Neuronal stem cell (in vitro differentiated cells): ENCODE measurements around the gene EFTUD2. TPM values are rescaled to one million over a fixed set of nuclear protein-coding genes. Genes with fewer than 3 reads are reported as not detected.

Source experiments
- DNase-seq: peaks from one replicate; pipeline ENCODE4 v3.0.0-alpha.2; 2013; ENCODE audit warnings: low spot score
- H2AFZ ChIP-seq: one replicate; pipeline ENCODE4 v1.6.1; 2013; ENCODE audit warnings: mild to moderate bottlenecking, low read length, inconsistent platforms
- H2AK5ac ChIP-seq: 2 replicates; pipeline ENCODE4 v1.6.1; 2013; ENCODE audit warnings: low read depth, mild to moderate bottlenecking, inconsistent platforms, low read length, moderate library complexity, mixed read lengths
- H2BK120ac ChIP-seq: 2 replicates; pipeline ENCODE4 v1.6.1; 2013; ENCODE audit warnings: low read depth, mild to moderate bottlenecking, inconsistent platforms, low read length, moderate library complexity, mixed read lengths
- H2BK12ac ChIP-seq: one replicate; pipeline ENCODE4 v1.6.1; 2013; ENCODE audit warnings: low read length, inconsistent platforms
- H2BK15ac ChIP-seq: 2 replicates; pipeline ENCODE4 v1.6.1; 2013; ENCODE audit warnings: mild to moderate bottlenecking, low read length, inconsistent platforms, mixed read lengths
- H2BK5ac ChIP-seq: one replicate; pipeline ENCODE4 v1.6.1; 2013; ENCODE audit warnings: inconsistent platforms, mild to moderate bottlenecking, low read length, moderate library complexity
- H3K14ac ChIP-seq: one replicate; pipeline ENCODE4 v1.6.1; 2013; ENCODE audit warnings: low read length, inconsistent platforms
- H3K18ac ChIP-seq: 2 replicates; pipeline ENCODE4 v1.6.1; 2013; ENCODE audit warnings: low read length, inconsistent platforms
- H3K23ac ChIP-seq: 2 replicates; pipeline ENCODE4 v1.6.1; 2013; ENCODE audit warnings: low read depth, mild to moderate bottlenecking, mixed read lengths, low read length, inconsistent platforms; ENCODE audit not compliant: poor library complexity
- H3K27ac ChIP-seq: replicated peaks from 3 replicates; pipeline ENCODE4 v1.5.1; 2013; ENCODE audit warnings: low read length, inconsistent platforms
- H3K27me3 ChIP-seq, 3 experiments: 2 replicates each; pipeline ENCODE4 v1.6.1; 2013; ENCODE audit warnings: low read length in 3 of 3, mild to moderate bottlenecking in 2 of 3, inconsistent platforms in 1 of 3, low read depth in 1 of 3, mixed read lengths in 1 of 3, moderate library complexity in 1 of 3; ENCODE audit not compliant: control insufficient read depth in 3 of 3, insufficient read depth in 3 of 3
- H3K36me3 ChIP-seq, 2 donors: replicated peaks in 1 of 2; 2 replicates each; pipeline ENCODE4 v1.6.1; 2013; ENCODE audit warnings: low read length in 2 of 2; ENCODE audit not compliant: control insufficient read depth in 2 of 2, insufficient read depth in 2 of 2
- H3K4ac ChIP-seq: 2 replicates; pipeline ENCODE4 v1.6.1; 2013; ENCODE audit warnings: inconsistent platforms, mild to moderate bottlenecking, low read length, moderate library complexity
- H3K4me1 ChIP-seq, 2 donors: 1 replicate in 1 of 2; 2 replicates in 1 of 2; pipeline ENCODE4 v1.6.1; 2013; ENCODE audit warnings: low read length in 2 of 2, low read depth in 1 of 2; ENCODE audit not compliant: control insufficient read depth in 2 of 2, insufficient read depth in 1 of 2
- H3K4me2 ChIP-seq: one replicate; pipeline ENCODE4 v1.6.1; 2013; ENCODE audit warnings: mild to moderate bottlenecking, low read length, inconsistent platforms; ENCODE audit not compliant: insufficient read depth, poor library complexity, severe bottlenecking
- H3K4me3 ChIP-seq, 2 donors: 2 replicates each; pipeline ENCODE4 v1.5.1; 2013; ENCODE audit warnings: low read length in 2 of 2, mild to moderate bottlenecking in 2 of 2, inconsistent platforms in 1 of 2, moderate library complexity in 1 of 2
- H3K79me1 ChIP-seq: one replicate; pipeline ENCODE4 v1.6.1; 2013; ENCODE audit warnings: low read depth, mild to moderate bottlenecking, inconsistent platforms, low read length, moderate library complexity
- H3K9ac ChIP-seq: one replicate; pipeline ENCODE4 v1.6.1; 2013; ENCODE audit warnings: mild to moderate bottlenecking, low read depth, low read length, inconsistent platforms; ENCODE audit not compliant: poor library complexity
- H3K9me3 ChIP-seq, 2 donors: replicated peaks in 1 of 2; 2 replicates each; pipeline versions ENCODE3 to v1.6.1; 2013; ENCODE audit warnings: low read length in 2 of 2, mild to moderate bottlenecking in 2 of 2, inconsistent platforms in 1 of 2, low read depth in 1 of 2, mixed read lengths in 1 of 2, moderate library complexity in 1 of 2; ENCODE audit not compliant: control insufficient read depth in 2 of 2, insufficient read depth in 1 of 2
- H4K8ac ChIP-seq: one replicate; pipeline ENCODE4 v1.6.1; 2013; ENCODE audit warnings: low read depth, mild to moderate bottlenecking, inconsistent platforms, low read length, moderate library complexity
- H4K91ac ChIP-seq: one replicate; pipeline ENCODE4 v1.6.1; 2013; ENCODE audit warnings: low read length, low read depth, mild to moderate bottlenecking, inconsistent platforms; ENCODE audit not compliant: poor library complexity
- WGBS, 2 donors: extraction: QIAGEN DNeasy Blood & Tissue Kit; methylation state at CpG; one replicate each; pipeline ENCODE4 v1.1.7; 2013; ENCODE audit warnings: missing lambda C conversion rate in 2 of 2, mixed read lengths in 1 of 2; ENCODE audit not compliant: insufficient read length in 2 of 2, insufficient replicate concordance in 1 of 2; ENCODE audit errors: extremely low coverage in 2 of 2; 5-methylcytosine and 5-hydroxymethylcytosine counted together
- polyA plus RNA-seq, 2 experiments: library from polyadenylated mRNA; stranded (reverse); fragments of 200-250 nt; gene quantifications; one replicate each; pipeline ENCODE4 v1.2.3, GENCODE V29; 2013

EFTUD2 gene
- polyA plus RNA-seq (2013, experiment 1 of 2), result 49.4 TPM
- 48.1 TPM for polyA plus RNA-seq (2013, experiment 2 of 2)

DNA sequence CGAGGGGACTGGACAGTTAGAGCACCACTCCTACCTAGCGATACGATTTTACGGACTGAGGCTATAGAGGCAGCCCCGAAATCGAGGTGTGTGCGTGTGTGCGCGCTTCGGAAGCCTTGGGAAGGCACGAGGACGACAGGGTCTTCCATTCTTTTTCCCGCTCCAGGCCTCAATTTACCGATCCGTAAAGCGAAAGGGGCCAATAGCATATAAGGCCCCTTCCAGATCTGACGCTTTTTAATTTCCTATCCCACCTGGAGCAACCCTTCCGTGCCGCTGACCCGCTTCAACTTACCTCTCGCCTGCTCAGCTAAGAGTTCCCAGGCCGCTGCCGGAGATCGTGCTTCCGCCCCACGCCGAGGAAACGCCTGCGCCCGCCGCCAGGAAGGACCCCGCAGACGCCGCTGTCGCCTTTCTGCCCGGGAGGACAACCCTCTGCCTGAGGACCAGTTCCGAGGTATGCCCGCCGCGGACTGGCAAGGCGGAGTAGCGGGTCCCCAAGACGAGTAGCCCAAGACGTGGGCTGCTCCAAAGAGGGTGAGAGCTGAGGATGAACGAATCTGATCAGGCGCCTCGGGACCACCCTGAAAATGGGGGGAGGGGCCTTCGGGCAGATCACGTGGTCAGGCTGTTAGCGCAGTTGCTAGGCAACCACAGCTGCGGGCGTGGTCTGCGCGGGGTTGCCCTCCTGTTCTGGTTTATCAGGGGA is at the start of gene EFTUD2:
Gene EFTUD2 (minus strand): TSS at position 372 of the 709 bp plus-strand sequence. CDS start 4,924 bp downstream, outside the sequence.
- Histone ChIP-seq H3K4ac (no peak within 1 kb of the TSS), H3K4me1 (peaks cover 0 to 3% of the 10 kb centered on the region in 2 donors), H3K27me3 (no peaks in the 10 kb centered on the region), H3K14ac (no peak within 1 kb of the TSS), H3K36me3 (peaks cover 5 to 24% of the 10 kb centered on the region in 2 donors), H2BK120ac (no peak within 1 kb of the TSS), H3K9ac (peak within 1 kb of the TSS; percentile 83), H2AFZ (peak within 1 kb of the TSS; percentile 98), H3K4me2 (peak within 1 kb of the TSS; percentile 75), H2BK5ac (peak within 1 kb of the TSS; percentile 98), H2AK5ac (no peak within 1 kb of the TSS), H3K9me3 (no peaks in the 10 kb centered on the region), H3K27ac (peak within 1 kb of the TSS; percentile 76), H3K79me1 (peaks cover 5% of the 10 kb centered on the region), H4K8ac (no peak within 1 kb of the TSS), H3K18ac (peak within 1 kb of the TSS; percentile 98), H3K4me3 (peak within 1 kb of the TSS; percentile 90 to 95), H4K91ac (no peak within 1 kb of the TSS), H2BK15ac (no peak within 1 kb of the TSS), H3K23ac (peak within 1 kb of the TSS; percentile 68), H2BK12ac (no peak within 1 kb of the TSS)
- no CpG with 5 or more reads among the region's 54 CpGs for WGBS, 2 donors
- DNase-seq, result peak; percentile 92

- H2AK5ac ChIP-seq, result peak overlapping the region; percentile 22
- no peak overlapping the region for H3K23ac ChIP-seq
- no peak overlapping the region for H3K27ac ChIP-seq
- H2BK15ac ChIP-seq, result no peak overlapping the region
- WGBS, 2 donors, result no CpG with 5 or more reads among the region's 7 CpGs
- H2BK5ac ChIP-seq, result no peak overlapping the region
- H3K4me1 ChIP-seq, result peaks cover 0 to 2% of the 10 kb centered on the region in 2 donors
- H3K79me1 ChIP-seq, result peaks cover 6% of the 10 kb centered on the region
- H4K8ac ChIP-seq, result no peak overlapping the region
- no peak overlapping the region for H2BK12ac ChIP-seq
- H3K9ac ChIP-seq, result peak overlapping the region; percentile 89
- peak overlapping the region; percentile 80 to 86 for H3K4me3 ChIP-seq
- peak overlapping the region; percentile 63 for H3K4me2 ChIP-seq
- H3K18ac ChIP-seq, result peak overlapping the region; percentile 61
- peak overlapping the region; percentile 81 for H2AFZ ChIP-seq
- peaks cover 2 to 32% of the 10 kb centered on the region in 2 donors for H3K36me3 ChIP-seq
- peak overlapping the region; percentile 26 for H4K91ac ChIP-seq
- H3K14ac ChIP-seq, result no peak overlapping the region
- no peak overlapping the region for H2BK120ac ChIP-seq
- H3K9me3 ChIP-seq, result peaks cover 1 to 5% of the 10 kb centered on the region in 2 donors
- DNase-seq, result no peak
- H3K4ac ChIP-seq, result no peak overlapping the region
- H3K27me3 ChIP-seq, result peaks cover 0 to 22% (median 0%) of the 10 kb centered on the region in 3 experiments
Observed at GRCh38 chr17:44948315-44948795, 49.1 kb upstream of the EFTUD2 start.

DNA sequence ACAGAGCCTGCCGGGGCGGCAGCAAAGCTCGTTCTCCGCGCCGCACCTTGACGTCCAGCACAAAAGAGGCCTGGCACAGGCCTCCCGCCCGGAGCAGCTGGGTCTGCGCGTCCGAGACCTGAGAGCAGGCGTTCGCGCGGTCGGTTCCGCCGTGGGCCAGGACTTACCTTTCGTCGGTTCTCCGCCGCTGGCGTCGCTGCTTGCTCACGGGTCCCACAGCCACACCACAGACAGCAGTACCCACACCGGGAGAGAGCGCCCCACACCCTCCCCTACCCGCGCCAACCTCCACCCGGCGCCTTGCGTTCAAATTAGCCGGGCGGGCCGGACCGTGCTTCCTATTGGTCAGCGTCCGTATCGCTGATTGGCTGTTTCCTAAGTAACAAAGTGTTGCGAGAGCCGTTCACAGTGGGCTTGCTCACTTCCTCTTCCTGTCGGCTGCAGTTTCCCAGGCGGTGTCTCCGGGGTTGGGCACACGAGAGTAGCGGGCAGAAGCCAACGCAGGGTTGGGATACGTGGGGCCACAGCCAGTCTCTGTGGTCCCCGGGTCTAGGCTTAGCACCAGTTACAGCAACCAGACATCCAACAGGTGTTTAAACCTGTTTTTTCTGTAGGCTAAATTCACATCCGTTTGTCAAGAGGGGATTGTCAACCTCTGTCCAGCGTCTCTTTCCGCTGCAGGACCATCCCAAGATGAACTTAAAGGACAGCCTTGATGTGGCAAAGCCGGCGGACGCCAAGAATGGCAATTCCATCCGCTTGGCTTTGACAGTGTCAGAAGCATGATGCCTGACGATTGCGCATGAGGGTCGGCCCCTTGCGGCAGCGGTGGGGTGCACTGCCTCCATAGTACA is 48.4 kb upstream of the EFTUD2 start, which contains the start of gene KIF18B:
Gene KIF18B (minus strand): TSS at position 313 of the 854 bp plus-strand sequence. CDS start 11,429 bp downstream, outside the sequence.
- Histone ChIP-seq H3K23ac (peak within 1 kb of the TSS; percentile 92), H3K27ac (peak within 1 kb of the TSS; percentile 73), H3K9me3 (peaks cover 1 to 5% of the 10 kb centered on the region in 2 donors), H4K91ac (peak within 1 kb of the TSS; percentile 26), H3K79me1 (peaks cover 6% of the 10 kb centered on the region), H2AFZ (peak within 1 kb of the TSS; percentile 81), H3K4me2 (peak within 1 kb of the TSS; percentile 75), H3K4me3 (peak within 1 kb of the TSS; percentile 80 to 100), H2BK120ac (peak within 1 kb of the TSS; percentile 65), H3K14ac (peak within 1 kb of the TSS; percentile 92), H2BK5ac (peak within 1 kb of the TSS; percentile 62), H3K9ac (peak within 1 kb of the TSS; percentile 93), H4K8ac (peak within 1 kb of the TSS; percentile 19), H2AK5ac (peak within 1 kb of the TSS; percentile 89), H2BK12ac (no peak within 1 kb of the TSS), H3K18ac (peak within 1 kb of the TSS; percentile 96), H3K27me3 (peaks cover 0 to 15% (median 0%) of the 10 kb centered on the region in 3 experiments), H3K36me3 (peaks cover 3 to 36% of the 10 kb centered on the region in 2 donors), H3K4me1 (peaks cover 0 to 2% of the 10 kb centered on the region in 2 donors), H3K4ac (no peak within 1 kb of the TSS), H2BK15ac (peak within 1 kb of the TSS; percentile 54)
- peak; percentile 89 for DNase-seq
- no CpG with 5 or more reads among the region's 62 CpGs for WGBS, 2 donors
